CD14-positive monocyte (primary cell): Measurements from ENCODE around the gene TENM3. TPM values are rescaled to one million over a fixed set of nuclear protein-coding genes. Genes with fewer than 3 reads are reported as not detected.

Experiments
- DNase-seq, 3 donors: peaks; one replicate each; pipeline ENCODE4 v3.0.0-alpha.2; 2011 to 2022
- H2AFZ ChIP-seq: 2 replicates; pipeline ENCODE4 v1.6.0; 2012; ENCODE audit warnings: mild to moderate bottlenecking, low read depth, low read length, inconsistent platforms; ENCODE audit not compliant: insufficient read depth, poor library complexity, severe bottlenecking
- H3K27ac ChIP-seq, 2 donors: 1 replicate in 1 of 2; 2 replicates in 1 of 2; pipeline ENCODE4 v1.5.1; 2012 to 2013; ENCODE audit warnings: low read length in 2 of 2, control low read depth in 1 of 2, inconsistent platforms in 1 of 2, low read depth in 1 of 2, mild to moderate bottlenecking in 1 of 2
- H3K27me3 ChIP-seq, 2 donors: one replicate each; pipeline versions ENCODE4 v1.6.0 to v1.6.1; 2011 to 2013; ENCODE audit warnings: low read length in 2 of 2; ENCODE audit not compliant: control insufficient read depth in 2 of 2, insufficient read depth in 2 of 2
- H3K36me3 ChIP-seq, 2 donors: replicated peaks in 1 of 2; 1 replicate in 1 of 2; 2 replicates in 1 of 2; pipeline versions ENCODE4 v1.5.1 to v1.6.1; 2012 to 2013; ENCODE audit warnings: low read length in 2 of 2, control low read depth in 1 of 2, inconsistent platforms in 1 of 2, mild to moderate bottlenecking in 1 of 2; ENCODE audit not compliant: insufficient read depth in 2 of 2, control insufficient read depth in 1 of 2
- H3K4me1 ChIP-seq, 2 donors: 1 replicate in 1 of 2; 2 replicates in 1 of 2; pipeline versions ENCODE4 v1.5.1 to v1.6.1; 2012 to 2013; ENCODE audit warnings: low read length in 2 of 2, control low read depth in 1 of 2, inconsistent platforms in 1 of 2, mild to moderate bottlenecking in 1 of 2, moderate library complexity in 1 of 2; ENCODE audit not compliant: insufficient read depth in 2 of 2, control insufficient read depth in 1 of 2
- H3K4me2 ChIP-seq: replicated peaks from 2 replicates; pipeline ENCODE3; 2012; ENCODE audit warnings: low read length, moderate library complexity, mild to moderate bottlenecking; ENCODE audit not compliant: poor library complexity, severe bottlenecking; ENCODE audit errors: extremely low read depth
- H3K4me3 ChIP-seq, 3 experiments: fragments of 200-600 bp in 1 of 3; sonication (generic) in 1 of 3; replicated peaks in 1 of 3; 1 replicate in 2 of 3; 2 replicates in 1 of 3; pipeline ENCODE4 v1.5.1; 2011 to 2013; ENCODE audit warnings: low read length in 3 of 3, mild to moderate bottlenecking in 3 of 3, control low read depth in 2 of 3, low read depth in 2 of 3, inconsistent platforms in 1 of 3, moderate library complexity in 1 of 3
- H3K79me2 ChIP-seq: 2 replicates; pipeline ENCODE4 v1.6.0; 2012; ENCODE audit warnings: mild to moderate bottlenecking, control low read depth, inconsistent platforms, low read length, moderate library complexity; ENCODE audit not compliant: insufficient read depth
- H3K9ac ChIP-seq: 2 replicates; pipeline ENCODE4 v1.6.0; 2017; ENCODE audit warnings: low read length, mild to moderate bottlenecking; ENCODE audit not compliant: insufficient read depth, poor library complexity, severe bottlenecking
- H3K9me3 ChIP-seq, 2 donors: replicated peaks in 1 of 2; 1 replicate in 1 of 2; 2 replicates in 1 of 2; pipeline versions ENCODE4 v1.5.1 to v1.6.1; 2012 to 2013; ENCODE audit warnings: low read length in 2 of 2, control low read depth in 1 of 2; ENCODE audit not compliant: control insufficient read depth in 1 of 2, insufficient read depth in 1 of 2
- H4K20me1 ChIP-seq: 2 replicates; pipeline ENCODE4 v1.6.0; 2012; ENCODE audit warnings: mild to moderate bottlenecking, low read length, control low read depth, moderate library complexity; ENCODE audit not compliant: insufficient read depth
- H3K27ac Mint-ChIP-seq, 7 donors: one replicate each; pipeline ENCODE4 v1.8.0; 2020; ENCODE audit warnings: mild to moderate bottlenecking in 7 of 7, mixed read lengths in 7 of 7, moderate library complexity in 6 of 7, inconsistent platforms in 2 of 7
- H3K27me3 Mint-ChIP-seq, 3 donors: one replicate each; pipeline ENCODE4 v1.8.0; 2021 to 2022; ENCODE audit warnings: low read depth in 3 of 3, mild to moderate bottlenecking in 3 of 3, mixed read lengths in 3 of 3, moderate library complexity in 3 of 3, inconsistent platforms in 1 of 3
- H3K36me3 Mint-ChIP-seq, 2 donors: one replicate each; pipeline ENCODE4 v1.8.0; 2020; ENCODE audit warnings: mixed read lengths in 2 of 2, inconsistent platforms in 1 of 2, mild to moderate bottlenecking in 1 of 2
- H3K4me1 Mint-ChIP-seq: one replicate; pipeline ENCODE4 v1.8.0; 2020; ENCODE audit warnings: mild to moderate bottlenecking, mixed read lengths
- H3K4me3 Mint-ChIP-seq, 2 donors: one replicate each; pipeline ENCODE4 v1.8.0; 2020; ENCODE audit warnings: mild to moderate bottlenecking in 2 of 2, mixed read lengths in 2 of 2, moderate library complexity in 1 of 2
- H3K9me3 Mint-ChIP-seq, 7 donors: one replicate each; pipeline ENCODE4 v1.8.0; 2020 to 2022; ENCODE audit warnings: mixed read lengths in 7 of 7, mild to moderate bottlenecking in 6 of 7, moderate library complexity in 6 of 7, inconsistent platforms in 2 of 7
- CTCF ChIP-seq: fragments of 200-600 bp; IDR thresholded peaks from one replicate; pipeline ENCODE4 v1.8.0; 2022; ENCODE audit warnings: antibody characterized with exemption, mild to moderate bottlenecking
- WGBS: methylation state at CpG from one replicate; pipeline ENCODE4 v1.1.5; 2013; ENCODE audit warnings: missing lambda C conversion rate; ENCODE audit not compliant: insufficient coverage; 5-methylcytosine and 5-hydroxymethylcytosine counted together
- intact Hi-C, 2 donors: fragments of 100-400 bp; cut with micrococcal nuclease; formaldehyde crosslinking; loops; one replicate each; pipeline versions ENCODE4 v1.15.0 to v1.15.1; 2023
- polyA plus RNA-seq, 3 donors: library from polyadenylated mRNA; depleted of rRNA in 1 of 3; unstranded in 2 of 3; stranded (reverse) in 1 of 3; fragments of 300-500 nt in 2 of 3; fragments of >200 nt in 1 of 3; fragmentation: Illumina TruSeq in 2 of 3; gene quantifications; 1 replicate in 2 of 3; 2 replicates in 1 of 3; pipeline ENCODE4 v1.2.3, GENCODE V29; 2012 to 2021

The TENM3 gene
- polyA plus RNA-seq, 3 donors = not detected

DNA sequence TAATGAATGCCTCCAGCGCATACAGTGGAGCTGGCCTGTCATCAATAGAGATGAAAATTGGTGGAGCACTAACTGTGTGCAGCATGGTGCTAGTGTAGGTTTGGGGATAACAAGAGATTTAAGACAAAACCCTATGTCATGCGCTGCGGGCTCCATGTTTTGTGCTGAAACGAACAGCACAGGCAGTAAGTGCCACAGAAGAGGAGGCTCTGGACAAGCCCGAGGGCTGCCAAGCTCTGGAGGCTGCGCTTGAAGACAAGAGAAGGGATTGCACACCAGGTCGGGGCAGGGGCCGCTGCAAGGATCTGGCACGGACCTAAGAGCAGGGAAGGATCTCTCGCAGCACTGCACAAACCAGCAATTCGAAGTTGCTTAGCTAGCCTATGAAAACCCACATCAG, 35.5 kb downstream of the TENM3 start:
- Histone ChIP-seq H3K27ac (no peak overlapping the region), H3K9ac (no peak overlapping the region), H3K4me2 (no peak overlapping the region), H3K4me1 (no peaks in the 10 kb centered on the region), H3K9me3 (peaks cover 0 to 6% of the 10 kb centered on the region in 2 donors), H4K20me1 (no peaks in the 10 kb centered on the region), H2AFZ (no peak overlapping the region), H3K36me3 (no peaks in the 10 kb centered on the region), H3K4me3 (no peak overlapping the region), H3K79me2 (no peaks in the 10 kb centered on the region), H3K27me3 (no peaks in the 10 kb centered on the region)
- intact Hi-C loops = no loop called here
- Mint-ChIP-seq H3K4me1 (no peaks in the 10 kb centered on the region), H3K27ac (no peak overlapping the region), H3K27me3 (peaks cover 0 to 1% (median 0%) of the 10 kb centered on the region in 3 donors), H3K9me3 (peaks cover 0 to 11% (median 0%) of the 10 kb centered on the region in 7 donors), H3K36me3 (no peaks in the 10 kb centered on the region), H3K4me3 (no peak overlapping the region)
- DNase-seq = no peak
- 90% methylated on average over 9 of the region's 11 CpGs for WGBS
- no peak for TF ChIP-seq CTCF

DNA sequence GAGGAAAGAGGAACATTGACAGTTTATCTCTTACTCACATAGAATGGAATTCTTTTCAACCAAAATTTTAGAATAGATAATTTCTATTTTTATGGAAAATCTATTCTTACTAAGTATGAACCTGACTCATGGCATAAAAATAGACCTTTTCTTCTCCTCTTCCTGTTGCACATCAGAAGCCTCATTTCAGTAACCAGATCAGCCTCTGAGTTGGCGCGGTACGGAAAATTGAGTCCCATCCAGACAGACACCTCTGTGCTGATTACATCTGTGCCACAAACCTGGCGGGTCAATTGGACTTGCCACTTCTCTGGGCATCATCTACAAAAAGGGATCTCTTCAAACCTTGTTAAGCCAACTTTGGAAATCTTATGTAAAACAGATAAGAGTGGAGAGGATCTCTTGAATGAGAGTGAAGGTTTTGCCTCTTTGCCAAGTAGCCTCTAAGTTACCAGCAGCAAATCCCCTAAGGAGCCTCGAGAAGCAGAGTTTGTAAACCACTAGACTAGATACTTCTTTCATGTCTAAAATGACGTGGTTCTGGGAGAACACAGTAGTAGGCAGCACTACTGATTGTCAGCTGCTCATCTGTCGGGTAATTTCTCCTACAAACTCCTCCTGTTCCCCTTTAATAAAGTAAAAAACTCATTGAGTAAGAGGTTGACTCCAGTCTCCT, 37.4 kb downstream of the TENM3 start:
- no peak for TF ChIP-seq CTCF
- Histone ChIP-seq H3K36me3 (no peaks in the 10 kb centered on the region), H4K20me1 (no peaks in the 10 kb centered on the region), H2AFZ (no peak overlapping the region), H3K4me1 (no peaks in the 10 kb centered on the region), H3K9ac (no peak overlapping the region), H3K4me2 (no peak overlapping the region), H3K79me2 (no peaks in the 10 kb centered on the region), H3K4me3 (no peak overlapping the region), H3K27ac (no peak overlapping the region), H3K27me3 (no peaks in the 10 kb centered on the region), H3K9me3 (peaks cover 0 to 2% of the 10 kb centered on the region in 2 donors)
- no peak overlapping the region for H3K4me3 Mint-ChIP-seq
- no peak overlapping the region for H3K27ac Mint-ChIP-seq
- intact Hi-C loops = no loop called here
- DNase-seq = no peak
- H3K27me3 Mint-ChIP-seq = no peaks in the 10 kb centered on the region
- 100% methylated on average over 3 of the region's 7 CpGs for WGBS
- peaks cover 0 to 7% (median 0%) of the 10 kb centered on the region in 7 donors for H3K9me3 Mint-ChIP-seq
- no peaks in the 10 kb centered on the region for H3K4me1 Mint-ChIP-seq
- no peaks in the 10 kb centered on the region for H3K36me3 Mint-ChIP-seq
